Measurements from ENCODE around the gene MCM9.

DNA sequence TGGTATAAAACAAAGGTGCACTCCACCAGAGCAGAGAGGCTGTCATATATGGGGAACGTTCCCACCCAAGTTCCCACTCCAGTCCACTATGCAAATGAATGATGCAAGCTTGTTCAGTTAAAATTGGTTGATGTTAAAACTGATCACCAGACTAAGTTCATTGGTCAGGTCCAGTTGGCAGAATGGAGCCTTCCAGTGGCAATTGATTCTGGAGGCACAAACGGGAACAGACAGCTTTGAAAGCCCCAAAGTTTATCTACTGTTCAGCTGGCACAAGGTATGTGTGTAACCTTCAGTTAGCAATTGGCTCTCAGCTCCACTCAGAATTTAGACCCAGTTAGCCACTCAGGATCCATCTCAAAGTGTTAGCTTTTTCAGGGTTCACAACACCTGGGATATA, 164.1 kb downstream of the MCM9 start:
- TF ChIP-seq, protein P1, sequence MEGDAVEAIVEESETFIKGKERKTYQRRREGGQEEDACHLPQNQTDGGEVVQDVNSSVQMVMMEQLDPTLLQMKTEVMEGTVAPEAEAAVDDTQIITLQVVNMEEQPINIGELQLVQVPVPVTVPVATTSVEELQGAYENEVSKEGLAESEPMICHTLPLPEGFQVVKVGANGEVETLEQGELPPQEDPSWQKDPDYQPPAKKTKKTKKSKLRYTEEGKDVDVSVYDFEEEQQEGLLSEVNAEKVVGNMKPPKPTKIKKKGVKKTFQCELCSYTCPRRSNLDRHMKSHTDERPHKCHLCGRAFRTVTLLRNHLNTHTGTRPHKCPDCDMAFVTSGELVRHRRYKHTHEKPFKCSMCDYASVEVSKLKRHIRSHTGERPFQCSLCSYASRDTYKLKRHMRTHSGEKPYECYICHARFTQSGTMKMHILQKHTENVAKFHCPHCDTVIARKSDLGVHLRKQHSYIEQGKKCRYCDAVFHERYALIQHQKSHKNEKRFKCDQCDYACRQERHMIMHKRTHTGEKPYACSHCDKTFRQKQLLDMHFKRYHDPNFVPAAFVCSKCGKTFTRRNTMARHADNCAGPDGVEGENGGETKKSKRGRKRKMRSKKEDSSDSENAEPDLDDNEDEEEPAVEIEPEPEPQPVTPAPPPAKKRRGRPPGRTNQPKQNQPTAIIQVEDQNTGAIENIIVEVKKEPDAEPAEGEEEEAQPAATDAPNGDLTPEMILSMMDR (IDR thresholded peaks at IDR 0.05), result no peak
- no peak for TF ChIP-seq JUN (IDR thresholded peaks at IDR 0.05)
- TF ChIP-seq CEBPB (IDR thresholded peaks at IDR 0.05), result no peak
- TF ChIP-seq MYC (IDR thresholded peaks at IDR 0.05; ENCODE audit: borderline replicate concordance, low read length), result no peak
- TF ChIP-seq, protein P2, sequence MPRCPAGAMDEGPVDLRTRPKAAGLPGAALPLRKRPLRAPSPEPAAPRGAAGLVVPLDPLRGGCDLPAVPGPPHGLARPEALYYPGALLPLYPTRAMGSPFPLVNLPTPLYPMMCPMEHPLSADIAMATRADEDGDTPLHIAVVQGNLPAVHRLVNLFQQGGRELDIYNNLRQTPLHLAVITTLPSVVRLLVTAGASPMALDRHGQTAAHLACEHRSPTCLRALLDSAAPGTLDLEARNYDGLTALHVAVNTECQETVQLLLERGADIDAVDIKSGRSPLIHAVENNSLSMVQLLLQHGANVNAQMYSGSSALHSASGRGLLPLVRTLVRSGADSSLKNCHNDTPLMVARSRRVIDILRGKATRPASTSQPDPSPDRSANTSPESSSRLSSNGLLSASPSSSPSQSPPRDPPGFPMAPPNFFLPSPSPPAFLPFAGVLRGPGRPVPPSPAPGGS (IDR thresholded peaks at IDR 0.05), result no peak
- TF ChIP-seq, protein P3, sequence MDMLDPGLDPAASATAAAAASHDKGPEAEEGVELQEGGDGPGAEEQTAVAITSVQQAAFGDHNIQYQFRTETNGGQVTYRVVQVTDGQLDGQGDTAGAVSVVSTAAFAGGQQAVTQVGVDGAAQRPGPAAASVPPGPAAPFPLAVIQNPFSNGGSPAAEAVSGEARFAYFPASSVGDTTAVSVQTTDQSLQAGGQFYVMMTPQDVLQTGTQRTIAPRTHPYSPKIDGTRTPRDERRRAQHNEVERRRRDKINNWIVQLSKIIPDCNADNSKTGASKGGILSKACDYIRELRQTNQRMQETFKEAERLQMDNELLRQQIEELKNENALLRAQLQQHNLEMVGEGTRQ (IDR thresholded peaks at IDR 0.05), result no peak
- no peak for TF ChIP-seq SMC3 (IDR thresholded peaks at IDR 0.05)
- no peak for TF ChIP-seq POLR2A (IDR thresholded peaks at IDR 0.05; ENCODE audit: low read length)
- TF ChIP-seq ESRRA (IDR thresholded peaks at IDR 0.05; ENCODE audit: borderline replicate concordance, low read length), result no peak
- TF ChIP-seq, protein P4, sequence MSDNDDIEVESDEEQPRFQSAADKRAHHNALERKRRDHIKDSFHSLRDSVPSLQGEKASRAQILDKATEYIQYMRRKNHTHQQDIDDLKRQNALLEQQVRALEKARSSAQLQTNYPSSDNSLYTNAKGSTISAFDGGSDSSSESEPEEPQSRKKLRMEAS (IDR thresholded peaks at IDR 0.05), result no peak

Data from A549 (cell line).